ENCODE measurements around the gene PCGF3.
"Not testable (repeated sequence)": the region's sequence is repeated elsewhere in the genome, so short reads cannot be mapped to it uniquely, and the experiment has no call there.

- not testable (repeated sequence) for TF ChIP-seq POLR2A (IDR thresholded peaks at IDR 0.05; ENCODE audit: borderline replicate concordance, extremely low read depth, insufficient read depth, insufficient read length); CTCF (IDR thresholded peaks at IDR 0.05 in 2 of 3, conservative IDR thresholded peaks at IDR 0.05 in 1 of 3; ENCODE audit: borderline replicate concordance in 1 of 3, insufficient read depth in 1 of 3, low read depth in 2 of 3, low read length in 2 of 3); CEBPB (IDR thresholded peaks at IDR 0.05; ENCODE audit: low read depth); EZH2phosphoT487 (IDR thresholded peaks at IDR 0.05; ENCODE audit: borderline replicate concordance); EZH2 (IDR thresholded peaks at IDR 0.05); ZBTB33 (IDR thresholded peaks at IDR 0.05; ENCODE audit: extremely low read depth, insufficient replicate concordance, low read length); POLR2AphosphoS5 (IDR thresholded peaks at IDR 0.05; ENCODE audit: low read depth, low read length); ELF1 (IDR thresholded peaks at IDR 0.05; ENCODE audit: borderline replicate concordance, low read depth); ZNF274 (IDR thresholded peaks at IDR 0.05; ENCODE audit: low read depth, low read length)
- TF ChIP-seq, protein P1, sequence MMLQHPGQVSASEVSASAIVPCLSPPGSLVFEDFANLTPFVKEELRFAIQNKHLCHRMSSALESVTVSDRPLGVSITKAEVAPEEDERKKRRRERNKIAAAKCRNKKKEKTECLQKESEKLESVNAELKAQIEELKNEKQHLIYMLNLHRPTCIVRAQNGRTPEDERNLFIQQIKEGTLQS (IDR thresholded peaks at IDR 0.05), result not testable (repeated sequence)
Observed at GRCh38 chr4:730946-731904, 25.6 kb downstream of the PCGF3 start.
